T-helper 9 cell (primary cell): ENCODE data around the gene POR.

ENCODE experiments used
- DNase-seq: peaks from one replicate; pipeline ENCODE4 v3.0.0-alpha.2; 2020

The POR gene

DNA sequence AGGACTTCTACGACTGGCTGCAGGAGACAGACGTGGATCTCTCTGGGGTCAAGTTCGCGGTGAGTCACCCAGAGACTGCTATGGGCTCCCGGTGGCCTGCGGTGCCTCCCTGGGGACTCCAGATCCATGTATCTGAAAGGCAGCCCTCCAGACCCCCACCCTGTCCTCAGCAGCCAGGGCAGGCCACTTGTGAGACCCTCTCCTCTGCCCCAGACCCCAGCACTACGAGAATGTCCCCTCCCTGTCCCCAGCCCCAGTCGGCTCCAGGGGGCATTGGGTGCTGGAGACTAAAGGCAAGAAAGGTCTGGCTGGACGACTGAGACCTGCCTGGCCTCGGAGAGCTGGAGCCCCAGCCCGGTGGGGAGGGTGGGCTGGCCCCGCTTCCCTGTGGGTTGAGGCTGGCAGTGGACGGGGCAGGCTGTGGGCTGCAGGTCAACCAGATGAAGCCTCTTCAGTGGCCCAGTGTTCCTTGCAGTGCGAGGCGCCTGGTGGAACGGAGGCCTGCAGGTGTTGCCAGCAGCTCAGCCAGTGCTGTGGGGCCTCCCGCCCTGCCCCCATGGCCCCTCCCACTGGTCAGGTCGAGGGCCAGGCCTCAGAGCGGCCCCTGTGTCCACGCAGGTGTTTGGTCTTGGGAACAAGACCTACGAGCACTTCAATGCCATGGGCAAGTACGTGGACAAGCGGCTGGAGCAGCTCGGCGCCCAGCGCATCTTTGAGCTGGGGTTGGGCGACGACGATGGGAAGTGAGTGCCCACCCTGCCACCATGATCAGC, 65.7 kb downstream of the POR start:
- no peak for DNase-seq

- DNase-seq: no peak
Measured at GRCh38 chr7:75981203-75981452, 66.2 kb downstream of the POR start.

DNA sequence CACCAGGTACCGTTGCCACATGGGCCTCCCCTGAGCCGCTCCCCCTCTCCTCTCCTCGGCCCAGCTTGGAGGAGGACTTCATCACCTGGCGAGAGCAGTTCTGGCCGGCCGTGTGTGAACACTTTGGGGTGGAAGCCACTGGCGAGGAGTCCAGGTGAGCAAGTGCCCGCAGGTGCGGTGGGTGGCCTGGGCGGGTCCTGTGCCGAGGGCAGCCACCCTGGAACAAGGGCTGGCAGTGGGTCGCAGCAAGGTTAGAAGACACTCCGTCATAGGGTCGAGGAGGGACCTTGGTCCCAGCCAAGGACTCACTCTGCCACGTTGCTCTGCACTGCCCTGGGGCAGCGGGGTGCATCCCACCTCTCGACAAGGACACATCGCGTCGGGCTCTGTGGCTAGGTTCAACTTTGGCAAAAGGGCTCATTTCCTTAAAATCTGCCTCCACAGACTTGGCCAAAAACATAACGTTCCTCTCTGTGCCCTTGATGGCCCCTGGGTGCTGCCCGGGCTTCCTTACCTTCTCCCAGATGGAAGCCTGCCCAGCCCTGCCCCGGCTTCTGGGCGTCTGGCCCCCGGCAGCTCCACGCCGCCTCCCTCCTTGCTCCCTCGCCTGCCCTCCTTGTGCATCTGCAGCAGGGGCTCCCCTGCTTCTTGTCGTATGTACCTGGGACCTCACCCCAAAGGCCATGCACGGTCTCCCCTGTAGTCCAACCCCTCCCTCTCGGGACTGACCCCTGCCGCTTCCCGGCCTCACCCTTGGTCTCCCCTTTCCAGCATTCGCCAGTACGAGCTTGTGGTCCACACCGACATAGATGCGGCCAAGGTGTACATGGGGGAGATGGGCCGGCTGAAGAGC, 66.7 kb downstream of the POR start:
- no peak for DNase-seq

- no peak for DNase-seq
Measured at GRCh38 chr7:75982306-75983064, 67.5 kb downstream of the POR start.

- no peak for DNase-seq
Measured at GRCh38 chr7:75983471-75984129, 68.6 kb downstream of the POR start.

GRCh38 chr7:75984130-75985008, 69.4 kb downstream of the POR start:
- no peak for DNase-seq

DNA sequence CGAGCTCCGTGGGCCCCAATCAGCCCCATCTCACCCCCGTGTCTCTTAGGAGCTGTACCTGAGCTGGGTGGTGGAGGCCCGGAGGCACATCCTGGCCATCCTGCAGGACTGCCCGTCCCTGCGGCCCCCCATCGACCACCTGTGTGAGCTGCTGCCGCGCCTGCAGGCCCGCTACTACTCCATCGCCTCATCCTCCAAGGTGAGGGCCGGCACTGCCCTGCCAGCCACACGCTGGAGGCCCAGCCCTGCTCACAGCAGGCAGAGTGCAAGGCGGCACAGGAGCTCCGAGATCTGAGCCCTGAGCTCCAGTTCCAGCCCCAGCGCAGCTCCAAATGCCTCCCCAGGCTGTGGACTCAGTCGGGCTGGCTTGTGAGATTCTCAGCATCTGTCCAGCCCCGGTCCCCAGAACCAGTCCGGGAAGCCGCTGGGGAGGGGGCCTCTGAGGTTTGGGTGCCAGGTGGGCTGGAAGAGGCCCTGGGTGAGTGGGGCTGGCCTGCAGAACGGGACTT, 70.1 kb downstream of the POR start:
- no peak for DNase-seq

- DNase-seq: no peak
Measured at GRCh38 chr7:75985518-75986146, 70.7 kb downstream of the POR start.

DNA sequence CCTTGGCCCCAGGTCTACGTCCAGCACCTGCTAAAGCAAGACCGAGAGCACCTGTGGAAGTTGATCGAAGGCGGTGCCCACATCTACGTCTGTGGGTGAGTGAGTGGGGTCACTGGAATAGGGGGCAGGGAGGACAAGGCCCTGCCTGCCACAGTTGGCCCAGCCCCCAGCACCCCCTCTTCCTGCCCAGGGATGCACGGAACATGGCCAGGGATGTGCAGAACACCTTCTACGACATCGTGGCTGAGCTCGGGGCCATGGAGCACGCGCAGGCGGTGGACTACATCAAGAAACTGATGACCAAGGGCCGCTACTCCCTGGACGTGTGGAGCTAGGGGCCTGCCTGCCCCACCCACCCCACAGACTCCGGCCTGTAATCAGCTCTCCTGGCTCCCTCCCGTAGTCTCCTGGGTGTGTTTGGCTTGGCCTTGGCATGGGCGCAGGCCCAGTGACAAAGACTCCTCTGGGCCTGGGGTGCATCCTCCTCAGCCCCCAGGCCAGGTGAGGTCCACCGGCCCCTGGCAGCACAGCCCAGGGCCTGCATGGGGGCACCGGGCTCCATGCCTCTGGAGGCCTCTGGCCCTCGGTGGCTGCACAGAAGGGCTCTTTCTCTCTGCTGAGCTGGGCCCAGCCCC, 71.3 kb downstream of the POR start:
- no peak for DNase-seq

GRCh38 chr7:75987026-75987804, 72.3 kb downstream of the POR start:
- no peak for DNase-seq

DNA sequence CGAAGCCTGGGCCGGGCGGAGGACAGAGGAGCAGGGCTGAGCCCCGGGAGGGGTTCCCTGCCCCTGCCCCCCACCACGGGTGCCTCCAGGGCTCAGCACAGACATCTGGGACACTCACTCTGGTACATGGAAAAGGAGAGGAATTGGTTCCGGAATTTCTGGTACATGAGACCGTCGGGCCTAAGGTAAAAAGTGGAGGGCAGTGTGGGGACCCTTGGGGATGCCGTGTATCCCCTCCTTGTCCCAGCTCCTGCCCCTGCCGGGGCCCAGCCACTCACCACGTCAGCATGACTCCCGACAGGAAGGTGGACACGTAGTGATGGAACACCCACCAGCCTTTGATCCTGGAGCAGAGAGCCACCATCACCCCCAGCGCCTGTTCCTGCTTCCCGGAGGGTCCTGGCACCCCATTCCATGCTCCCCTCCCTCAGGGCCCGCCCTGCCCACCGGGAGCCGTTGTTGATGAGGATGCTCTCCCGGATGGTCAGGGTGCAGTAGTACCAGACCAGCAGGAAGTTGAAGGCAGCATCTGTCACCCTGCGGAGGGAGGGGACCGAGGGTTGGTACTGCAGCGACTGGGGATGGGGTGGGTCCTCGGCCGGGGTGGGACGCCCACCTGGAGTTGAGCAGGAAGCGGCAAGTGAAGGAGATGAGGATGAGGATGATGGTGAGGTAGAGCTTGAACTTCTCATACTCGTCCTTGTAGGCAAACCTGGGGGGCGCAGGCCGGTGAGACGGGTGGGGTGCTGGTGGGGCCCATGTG, 73.0 kb downstream of the POR start:
- no peak for DNase-seq

- DNase-seq: no peak
Measured at GRCh38 chr7:75988568-75989499, 73.9 kb downstream of the POR start.

DNA sequence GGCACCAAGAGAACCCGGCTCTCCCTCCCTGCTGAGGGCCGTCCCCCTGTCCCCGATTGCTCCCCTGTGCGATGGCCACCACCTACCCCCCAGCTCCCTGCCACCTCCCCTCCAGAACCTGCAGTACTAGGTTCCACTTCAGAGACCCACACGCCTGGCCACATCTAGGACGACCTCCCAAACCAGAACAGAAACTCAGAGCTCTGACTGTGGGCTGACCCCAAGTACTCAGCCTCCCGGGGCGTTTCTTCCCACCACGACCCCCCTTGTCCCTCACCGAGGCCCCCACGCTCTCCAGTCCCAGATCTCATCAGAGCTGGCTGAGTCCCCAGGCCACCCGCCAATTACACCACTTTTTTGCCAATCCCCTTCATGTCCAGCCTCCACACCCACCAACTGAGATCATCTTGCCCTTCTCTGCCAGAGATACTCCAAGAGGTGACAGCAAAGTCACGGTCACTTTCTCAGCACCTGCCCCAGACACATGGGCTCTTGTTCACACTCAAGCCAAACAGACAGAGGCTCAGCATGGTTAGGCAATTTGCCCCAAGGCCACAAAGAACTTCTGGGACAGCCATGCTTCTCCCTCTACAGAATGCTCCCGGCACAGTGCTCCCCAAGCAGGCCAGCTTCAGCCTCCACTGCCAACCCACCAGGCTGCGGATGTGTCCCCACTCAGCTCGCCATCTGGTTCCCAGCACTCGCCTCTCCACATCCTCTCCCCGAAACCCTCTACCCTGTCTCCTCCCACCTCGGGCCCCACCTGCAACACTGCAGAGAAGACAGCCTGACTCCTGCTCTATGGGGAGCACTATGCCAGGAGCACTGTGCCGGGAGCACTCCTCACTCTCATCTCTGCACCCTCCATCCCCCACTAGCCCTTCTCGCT, 74.8 kb downstream of the POR start:
- DNase-seq: no peak

DNA sequence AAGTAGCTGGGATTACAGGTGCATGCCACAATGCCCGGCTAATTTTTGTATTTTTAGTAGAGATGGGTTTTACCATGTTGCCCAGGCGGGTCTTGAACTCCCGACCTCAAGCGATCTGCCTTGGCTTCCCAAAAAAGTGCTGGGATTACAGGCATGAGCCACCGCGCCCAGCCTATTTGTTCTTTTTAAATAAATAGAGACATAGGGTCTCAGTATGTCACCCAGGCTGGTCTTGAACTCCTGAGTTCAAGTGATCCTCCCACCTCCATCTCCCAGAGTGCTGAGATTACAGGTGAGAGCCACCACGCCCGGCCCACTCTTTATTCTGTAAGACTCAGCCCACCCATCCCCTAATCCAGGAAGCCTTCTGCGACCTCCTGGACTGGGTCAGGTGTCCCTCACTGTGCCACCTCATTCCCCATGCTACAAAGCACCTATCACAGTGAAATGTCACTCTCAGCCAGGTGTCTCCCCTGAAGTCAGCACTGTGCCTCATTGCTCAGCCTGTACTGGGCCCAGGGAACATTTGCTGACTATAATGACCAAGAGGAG, 76.7 kb downstream of the POR start:
- no peak for DNase-seq

DNA sequence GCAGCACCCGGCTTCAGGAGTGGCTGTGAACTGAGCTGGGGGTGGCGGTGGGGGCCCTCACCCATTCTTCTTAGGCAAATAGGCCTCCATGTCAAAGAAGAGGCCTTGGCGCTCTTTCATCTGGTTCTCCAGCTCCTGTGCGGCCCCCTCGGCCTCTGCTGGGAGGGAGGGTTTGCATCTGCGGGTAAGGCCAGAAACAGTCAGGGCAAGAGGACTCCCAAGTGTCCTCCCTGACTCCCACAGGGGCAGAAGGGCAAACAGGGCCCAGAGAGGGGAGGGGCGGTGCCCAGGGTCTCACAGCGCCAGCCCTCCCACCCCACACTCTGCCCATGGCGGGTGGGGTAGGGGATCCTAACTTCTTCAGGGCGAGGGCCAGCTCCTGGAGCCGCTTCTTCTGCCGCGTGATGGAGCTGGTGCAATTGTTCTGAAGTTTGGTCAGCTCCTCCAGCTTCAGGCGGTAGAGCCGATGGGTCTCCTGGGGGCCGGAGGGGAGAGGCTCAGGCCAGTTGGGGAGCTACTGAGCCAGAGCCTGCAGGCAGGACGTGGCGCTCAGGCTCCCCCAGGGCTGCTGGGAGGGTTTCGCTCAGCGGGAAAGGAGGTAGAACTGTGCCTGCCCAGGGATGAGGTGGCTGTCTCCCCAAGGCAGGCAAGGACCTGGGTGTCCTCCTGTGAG, 77.3 kb downstream of the POR start:
- no peak for DNase-seq
